ENCODE measurements around the gene SORCS2.
A peak's percentile ranks its signal among the peaks of the same experiment; 100 is the strongest.

SORCS2 gene

DNA sequence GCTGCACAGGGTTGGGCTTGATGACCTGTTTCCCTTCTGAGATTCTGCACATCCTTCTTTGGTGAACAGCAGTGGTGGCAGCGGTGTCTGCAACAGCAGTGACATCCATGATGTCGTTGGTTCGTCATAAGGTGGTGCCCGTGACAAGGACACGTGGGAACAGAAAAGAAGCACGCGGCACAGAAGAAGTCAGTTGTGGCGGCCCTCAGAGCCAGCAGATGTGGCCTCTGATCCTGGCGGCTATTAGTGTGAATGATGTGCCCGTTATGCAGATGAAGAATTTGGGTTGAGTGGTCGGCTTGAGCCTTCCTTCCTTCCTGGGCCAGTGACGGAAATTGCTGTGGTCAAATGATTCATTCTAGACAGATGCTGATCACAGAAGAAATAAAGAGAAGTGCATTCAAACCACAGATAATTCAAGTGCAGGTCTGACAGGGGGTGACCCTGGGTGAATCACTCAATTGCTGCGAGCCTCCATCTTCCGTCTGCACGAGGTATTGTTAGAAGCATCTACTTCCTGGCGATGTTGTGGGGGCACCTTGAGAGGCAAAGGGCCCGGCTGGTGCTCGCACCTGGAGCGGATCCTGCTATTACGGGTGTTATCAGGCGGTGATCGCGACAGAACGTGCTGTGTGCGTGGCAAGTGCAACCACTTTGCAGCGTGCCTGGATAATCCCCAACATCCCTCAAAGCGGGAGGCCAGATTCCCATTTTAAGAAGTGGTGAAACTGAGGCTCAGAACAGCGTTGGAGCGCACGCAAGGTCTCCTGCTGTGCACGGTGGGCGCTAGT lies 457.6 kb downstream of the SORCS2 start:
- DNase-seq, result peak; percentile 76

- DNase-seq, result no peak
These were observed 458.5 kb downstream of the SORCS2 start for GRCh38 chr4:7650606-7651385.

DNA sequence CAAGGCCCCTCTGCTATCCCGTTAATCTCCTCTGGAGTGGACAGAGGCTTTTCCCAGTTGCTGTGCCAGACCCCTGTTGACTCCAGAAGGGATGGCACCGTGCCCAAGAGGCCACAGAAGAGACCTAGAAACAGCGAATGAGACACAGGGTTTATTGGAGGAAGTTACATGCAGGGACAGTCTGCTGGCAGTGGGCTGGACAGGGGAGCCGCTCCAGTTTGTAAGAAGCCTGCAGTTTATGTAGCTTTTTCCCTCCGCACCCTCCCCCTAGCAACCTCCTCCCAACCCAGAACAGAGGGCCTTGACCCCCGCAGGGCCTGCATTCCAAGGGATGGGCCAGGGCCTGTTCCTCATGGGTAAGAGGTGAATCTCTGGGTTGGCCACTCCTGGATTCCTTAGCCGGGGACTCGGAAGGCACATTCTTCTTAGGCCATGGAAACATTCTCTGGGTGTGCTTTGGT lies 459.2 kb downstream of the SORCS2 start:
- no peak for DNase-seq

DNA sequence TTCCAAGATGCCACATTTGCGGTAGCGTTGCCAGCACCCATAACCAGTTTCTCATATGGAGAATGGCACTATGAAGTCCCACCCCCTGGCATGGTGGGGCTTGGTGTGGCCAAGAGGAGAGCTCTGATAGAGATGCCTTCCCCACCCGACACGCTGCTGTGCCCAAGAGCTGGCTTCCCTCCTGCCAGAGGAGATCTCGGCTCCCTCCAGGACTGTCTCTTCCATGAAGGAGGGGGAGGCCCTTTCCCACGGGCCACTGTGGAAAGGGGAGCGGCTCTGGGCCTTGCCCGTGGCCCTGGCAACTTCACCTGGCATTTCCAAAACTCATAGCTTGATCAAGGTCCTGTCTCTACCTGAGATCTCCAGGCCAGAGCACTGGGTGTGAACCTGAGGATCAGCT lies 459.7 kb downstream of the SORCS2 start:
- DNase-seq, result no peak

- DNase-seq, result no peak
These were observed 460.1 kb downstream of the SORCS2 start for GRCh38 chr4:7652451-7652881.

DNA sequence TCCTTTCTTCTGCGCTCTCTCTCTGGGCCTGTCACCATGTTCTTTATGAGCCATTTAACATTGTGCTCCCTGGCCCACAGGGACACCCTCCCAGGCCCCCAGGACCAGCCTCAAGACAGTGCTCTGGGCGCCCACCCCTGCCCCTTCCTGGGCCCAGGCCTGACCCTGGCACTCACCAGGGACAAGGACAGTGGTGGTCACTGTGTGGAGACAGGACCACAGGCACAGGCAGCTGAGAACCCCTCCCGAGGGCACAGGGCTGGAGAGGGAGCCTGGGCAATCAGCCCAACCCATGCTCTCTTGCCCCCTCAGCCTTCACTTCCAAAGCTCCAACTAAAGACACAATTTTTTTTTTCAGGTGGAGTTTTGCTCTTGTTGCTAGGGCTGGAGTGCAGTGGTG lies 460.6 kb downstream of the SORCS2 start:
- DNase-seq, result no peak

DNA sequence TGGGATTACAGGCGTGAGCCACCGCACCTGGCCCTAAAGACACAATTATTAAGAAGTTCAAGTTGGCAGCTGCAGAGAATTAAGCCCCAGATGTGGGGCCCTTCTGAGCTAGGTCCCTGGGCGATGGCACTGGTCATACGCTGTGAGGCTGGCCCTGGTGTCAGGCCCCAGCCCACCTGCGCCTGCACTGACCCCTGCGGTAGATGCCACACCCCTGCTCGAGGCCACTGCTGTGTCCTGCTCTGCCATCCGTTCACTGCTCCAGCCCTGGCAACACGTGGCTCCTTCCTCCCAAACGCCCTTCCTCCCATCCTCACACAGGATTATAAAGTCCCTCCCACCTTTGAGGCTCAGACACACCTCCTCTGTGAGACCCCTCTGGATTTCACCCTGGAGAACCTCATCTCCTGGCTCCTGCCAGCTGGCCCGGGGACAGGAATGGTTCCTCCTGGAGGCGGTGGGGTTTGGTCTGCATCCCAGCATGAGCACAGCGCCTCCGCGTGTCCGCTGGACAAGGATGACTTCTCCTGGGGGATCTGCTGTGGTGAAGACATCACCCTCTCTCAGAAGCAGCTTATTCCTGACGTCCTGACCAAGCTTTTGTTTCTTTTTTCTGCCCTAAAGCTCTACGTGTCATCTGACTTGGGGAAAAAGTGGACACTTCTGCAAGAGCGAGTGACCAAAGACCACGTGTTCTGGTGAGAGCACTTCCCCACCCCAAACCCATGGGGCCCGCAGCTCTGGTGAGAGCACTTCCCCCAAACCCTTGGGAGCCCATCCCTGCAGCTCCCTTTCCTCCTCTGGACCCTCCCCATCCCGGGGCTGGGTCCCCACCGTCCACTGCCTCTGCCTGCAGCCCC lies 461.4 kb downstream of the SORCS2 start:
- DNase-seq, result no peak

- DNase-seq, result no peak
These were observed 462.5 kb downstream of the SORCS2 start for GRCh38 chr4:7654550-7655445.

- DNase-seq, result no peak
These were observed 463.3 kb downstream of the SORCS2 start for GRCh38 chr4:7655511-7656243.

GRCh38 chr4:7656244-7656800 lies 464.0 kb downstream of the SORCS2 start:
- no peak for DNase-seq

GRCh38 chr4:7657545-7658297 lies 465.4 kb downstream of the SORCS2 start:
- DNase-seq, result no peak

GRCh38 chr4:7658341-7659204 lies 466.2 kb downstream of the SORCS2 start:
- DNase-seq, result no peak

DNA sequence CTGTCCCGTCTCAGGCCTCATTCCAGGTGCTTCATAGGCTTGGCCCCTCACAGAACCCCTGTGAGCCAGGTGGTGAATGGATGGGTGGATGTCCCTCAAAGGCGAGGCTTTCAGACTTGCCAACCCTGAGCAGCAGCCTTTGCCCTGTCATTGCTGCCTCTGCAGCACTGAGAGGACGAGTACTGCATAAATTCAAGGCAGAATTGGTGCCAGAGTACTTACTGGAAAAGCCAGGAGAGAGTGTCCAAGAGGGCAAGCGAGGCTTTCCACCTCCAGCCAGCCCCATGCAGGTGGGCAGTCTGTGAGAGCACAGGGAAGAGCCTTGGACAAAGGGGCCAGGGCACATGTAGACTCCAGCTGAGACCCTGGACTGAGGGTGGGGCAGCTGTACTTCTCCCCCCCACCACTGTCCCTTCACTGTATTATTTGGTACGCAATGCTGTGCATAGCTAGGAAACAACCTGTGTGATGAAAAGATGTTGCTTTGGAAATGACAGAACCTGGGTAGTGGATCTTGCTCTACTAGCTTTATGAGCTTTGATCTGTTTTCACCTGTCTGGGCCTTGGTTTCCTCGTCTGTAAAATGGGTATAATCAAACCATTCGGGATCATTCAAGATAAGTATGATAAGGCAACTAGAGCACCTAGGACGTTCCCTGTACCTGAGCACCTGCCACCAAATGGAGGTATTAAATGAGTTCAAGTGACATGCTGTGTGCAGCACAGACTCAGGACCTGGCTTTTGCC lies 467.3 kb downstream of the SORCS2 start:
- DNase-seq, result no peak

- DNase-seq, result no peak
These were observed 468.1 kb downstream of the SORCS2 start for GRCh38 chr4:7660176-7661039.

DNA sequence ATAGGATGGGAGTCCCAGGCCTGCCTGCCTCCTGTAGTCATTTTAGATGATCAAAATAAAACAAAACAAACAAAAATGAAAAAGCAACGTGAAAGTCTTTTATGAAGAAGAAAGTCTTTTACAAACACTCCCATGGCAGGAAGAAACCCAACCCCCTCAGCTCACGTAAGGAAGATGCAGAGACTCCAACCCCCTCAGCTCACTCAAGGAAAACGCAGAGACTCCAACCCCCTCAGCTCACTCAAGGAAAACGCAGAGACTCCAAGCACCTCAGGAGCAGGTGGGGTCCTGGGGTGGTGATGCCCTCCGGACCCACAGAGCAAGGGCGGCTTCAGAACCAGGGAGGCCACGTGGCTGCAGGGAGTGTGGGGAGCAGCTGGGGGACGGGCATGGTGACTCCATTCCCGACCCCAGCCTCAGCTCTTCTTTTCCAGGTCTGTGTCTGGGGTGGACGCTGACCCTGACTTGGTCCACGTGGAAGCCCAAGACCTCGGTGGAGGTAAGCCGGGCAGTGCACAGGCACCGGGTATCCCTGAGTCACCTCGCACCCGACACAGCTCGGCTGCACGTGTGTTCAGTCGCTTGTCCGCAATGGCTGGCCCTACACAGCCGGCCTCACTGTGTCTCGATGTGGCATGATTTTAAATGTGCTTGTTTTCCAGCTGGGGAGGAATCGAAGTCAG lies 468.9 kb downstream of the SORCS2 start:
- no peak for DNase-seq

- DNase-seq, result no peak
These were observed 469.6 kb downstream of the SORCS2 start for GRCh38 chr4:7661846-7662506.

All from activated CD8-positive, alpha-beta memory T cell treated with anti-CD3 and anti-CD28 coated beads, Interleukin-2, amount 50 U/mL, for 48 hours (primary cell).